22Rv1 (cell line): Measurements from ENCODE around the gene ADAT3.

Source experiments
- ZFX ChIP-seq: fragments of 450-650 bp; IDR thresholded peaks from 2 replicates; pipeline ENCODE4 v1.6.1; 2017; ENCODE audit warnings: antibody characterized with exemption, borderline replicate concordance
- TF ChIP-seq, protein P1 (sequence below): fragments of 450-650 bp; IDR thresholded peaks from 2 replicates; pipeline ENCODE4 v1.5.1; 2017; ENCODE audit warnings: mild to moderate bottlenecking

DNA sequence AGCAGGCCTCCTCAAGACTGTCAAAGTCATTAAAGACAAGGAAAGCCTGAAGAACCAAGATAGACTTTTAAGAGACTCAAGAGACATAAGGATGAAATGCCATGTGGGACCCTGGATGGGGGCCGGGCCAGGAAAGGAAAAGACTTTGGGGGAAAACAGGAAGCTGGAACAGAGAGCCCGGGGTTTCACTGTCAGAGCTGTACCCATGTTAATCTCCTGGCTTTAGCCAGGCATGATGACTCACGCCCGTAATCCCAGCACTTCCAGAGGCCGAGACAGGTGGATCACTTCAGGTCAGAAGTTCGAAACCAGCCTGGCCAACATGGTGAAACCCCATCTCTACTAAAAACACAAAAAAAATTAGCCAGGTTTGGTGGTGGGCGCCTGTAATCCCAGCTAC, 36.2 kb upstream of the ADAT3 start:
- TF ChIP-seq, protein P1, sequence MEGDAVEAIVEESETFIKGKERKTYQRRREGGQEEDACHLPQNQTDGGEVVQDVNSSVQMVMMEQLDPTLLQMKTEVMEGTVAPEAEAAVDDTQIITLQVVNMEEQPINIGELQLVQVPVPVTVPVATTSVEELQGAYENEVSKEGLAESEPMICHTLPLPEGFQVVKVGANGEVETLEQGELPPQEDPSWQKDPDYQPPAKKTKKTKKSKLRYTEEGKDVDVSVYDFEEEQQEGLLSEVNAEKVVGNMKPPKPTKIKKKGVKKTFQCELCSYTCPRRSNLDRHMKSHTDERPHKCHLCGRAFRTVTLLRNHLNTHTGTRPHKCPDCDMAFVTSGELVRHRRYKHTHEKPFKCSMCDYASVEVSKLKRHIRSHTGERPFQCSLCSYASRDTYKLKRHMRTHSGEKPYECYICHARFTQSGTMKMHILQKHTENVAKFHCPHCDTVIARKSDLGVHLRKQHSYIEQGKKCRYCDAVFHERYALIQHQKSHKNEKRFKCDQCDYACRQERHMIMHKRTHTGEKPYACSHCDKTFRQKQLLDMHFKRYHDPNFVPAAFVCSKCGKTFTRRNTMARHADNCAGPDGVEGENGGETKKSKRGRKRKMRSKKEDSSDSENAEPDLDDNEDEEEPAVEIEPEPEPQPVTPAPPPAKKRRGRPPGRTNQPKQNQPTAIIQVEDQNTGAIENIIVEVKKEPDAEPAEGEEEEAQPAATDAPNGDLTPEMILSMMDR: no peak
- no peak for TF ChIP-seq ZFX
